Measurements from ENCODE around the gene MPDZ. TPM values are rescaled to one million over a fixed set of nuclear protein-coding genes. Genes with fewer than 3 reads are reported as not detected.

The MPDZ gene
- total and polyA plus RNA-seq, 8 donors: 6.4 to 54.3 (median 13.7) TPM

- Histone ChIP-seq H3K36me3 (no peaks in the 10 kb centered on the region), H3K4me1 (peaks cover 0 to 37% (median 13%) of the 10 kb centered on the region in 4 donors), H3K27ac (no peak overlapping the region), H3K27me3 (no peaks in the 10 kb centered on the region), H3K9me3 (no peaks in the 10 kb centered on the region), H3K4me3 (no peak overlapping the region)
- intact Hi-C loops (cut with DNase I; ENCODE audit: low total_unique reads): no loop called here
- 54 to 72% (median 55%) methylated on average over 6 of the region's 6 CpGs for WGBS, 5 donors
- TF ChIP-seq, protein P1, sequence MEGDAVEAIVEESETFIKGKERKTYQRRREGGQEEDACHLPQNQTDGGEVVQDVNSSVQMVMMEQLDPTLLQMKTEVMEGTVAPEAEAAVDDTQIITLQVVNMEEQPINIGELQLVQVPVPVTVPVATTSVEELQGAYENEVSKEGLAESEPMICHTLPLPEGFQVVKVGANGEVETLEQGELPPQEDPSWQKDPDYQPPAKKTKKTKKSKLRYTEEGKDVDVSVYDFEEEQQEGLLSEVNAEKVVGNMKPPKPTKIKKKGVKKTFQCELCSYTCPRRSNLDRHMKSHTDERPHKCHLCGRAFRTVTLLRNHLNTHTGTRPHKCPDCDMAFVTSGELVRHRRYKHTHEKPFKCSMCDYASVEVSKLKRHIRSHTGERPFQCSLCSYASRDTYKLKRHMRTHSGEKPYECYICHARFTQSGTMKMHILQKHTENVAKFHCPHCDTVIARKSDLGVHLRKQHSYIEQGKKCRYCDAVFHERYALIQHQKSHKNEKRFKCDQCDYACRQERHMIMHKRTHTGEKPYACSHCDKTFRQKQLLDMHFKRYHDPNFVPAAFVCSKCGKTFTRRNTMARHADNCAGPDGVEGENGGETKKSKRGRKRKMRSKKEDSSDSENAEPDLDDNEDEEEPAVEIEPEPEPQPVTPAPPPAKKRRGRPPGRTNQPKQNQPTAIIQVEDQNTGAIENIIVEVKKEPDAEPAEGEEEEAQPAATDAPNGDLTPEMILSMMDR (IDR thresholded peaks at IDR 0.05): no peak
- TF ChIP-seq POLR2AphosphoS5 (IDR thresholded peaks at IDR 0.05) (no peak), POLR2A (IDR thresholded peaks at IDR 0.05) (no peak), EP300 (IDR thresholded peaks at IDR 0.05) (no peak)
- DNase-seq: no peak
These were observed 9.7 kb downstream of the MPDZ start for GRCh38 chr9:13269589-13270452.

DNA sequence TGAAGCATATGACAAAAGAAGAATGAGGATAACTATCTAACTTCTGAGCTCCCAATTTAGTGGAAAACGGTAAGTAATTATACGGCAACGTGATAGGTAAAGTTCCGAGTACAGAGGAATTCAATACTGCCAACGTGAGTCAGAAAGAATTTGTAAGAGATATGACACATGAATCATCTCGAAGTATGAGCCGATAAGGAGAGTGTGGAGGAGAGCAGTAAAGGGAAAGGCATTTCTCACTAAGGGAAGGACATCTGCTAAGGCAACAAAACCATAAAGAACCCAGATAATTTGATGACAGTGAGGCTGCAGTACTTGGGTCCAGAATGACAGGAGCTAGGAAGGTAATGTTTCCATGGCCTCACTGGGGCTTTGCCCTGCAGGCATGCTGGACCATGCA lies 11.0 kb downstream of the MPDZ start:
- WGBS, 5 donors: 83 to 90% (median 90%) methylated on average over 7 of the region's 7 CpGs
- no peak for TF ChIP-seq POLR2AphosphoS5 (IDR thresholded peaks at IDR 0.05)
- TF ChIP-seq, protein P1 (IDR thresholded peaks at IDR 0.05): no peak
- TF ChIP-seq EP300 (IDR thresholded peaks at IDR 0.05): no peak
- TF ChIP-seq POLR2A (IDR thresholded peaks at IDR 0.05): no peak
- Histone ChIP-seq H3K4me3 (no peak overlapping the region), H3K9me3 (no peaks in the 10 kb centered on the region), H3K27me3 (no peaks in the 10 kb centered on the region), H3K4me1 (peaks cover 0 to 33% (median 14%) of the 10 kb centered on the region in 4 donors), H3K27ac (no peak overlapping the region), H3K36me3 (no peaks in the 10 kb centered on the region)
- no peak for DNase-seq
- intact Hi-C loops (cut with DNase I; ENCODE audit: low total_unique reads): no loop called here

DNA sequence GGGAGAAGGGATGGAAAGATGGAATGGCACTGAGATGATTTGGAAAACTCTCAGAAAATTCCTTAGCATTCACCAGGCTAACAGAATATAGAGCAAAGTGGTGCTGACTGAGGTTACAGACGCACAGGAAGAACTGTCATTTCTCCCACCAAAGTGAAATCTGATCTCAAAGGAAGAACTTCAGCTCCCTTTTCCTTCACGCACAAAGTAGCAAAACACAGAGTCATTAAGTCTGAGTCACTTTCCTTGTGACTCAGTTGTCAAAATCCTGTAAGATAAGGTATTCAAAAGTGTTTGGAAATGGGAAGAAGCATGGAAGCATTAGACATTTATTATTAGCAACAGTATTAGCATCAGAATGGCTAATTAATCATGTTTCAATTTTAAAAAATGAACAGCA lies 11.7 kb downstream of the MPDZ start:
- peaks cover 0 to 33% (median 14%) of the 10 kb centered on the region in 4 donors for H3K4me1 ChIP-seq
- H3K36me3 ChIP-seq: no peaks in the 10 kb centered on the region
- H3K9me3 ChIP-seq: no peaks in the 10 kb centered on the region
- peak overlapping the region in 1 of 5 donors; percentile 13 for H3K27ac ChIP-seq
- H3K27me3 ChIP-seq: no peaks in the 10 kb centered on the region
- 47 to 74% (median 53%) methylated on average over 2 of the region's 2 CpGs for WGBS, 5 donors
- DNase-seq: no peak
- TF ChIP-seq, protein P1 (IDR thresholded peaks at IDR 0.05): no peak
- TF ChIP-seq EP300 (IDR thresholded peaks at IDR 0.05): no peak
- TF ChIP-seq POLR2AphosphoS5 (IDR thresholded peaks at IDR 0.05): peak in 1 of 3 donors; percentile 47
- no peak for TF ChIP-seq POLR2A (IDR thresholded peaks at IDR 0.05)
- H3K4me3 ChIP-seq: no peak overlapping the region
- intact Hi-C loops (cut with DNase I; ENCODE audit: low total_unique reads): no loop called here

DNA sequence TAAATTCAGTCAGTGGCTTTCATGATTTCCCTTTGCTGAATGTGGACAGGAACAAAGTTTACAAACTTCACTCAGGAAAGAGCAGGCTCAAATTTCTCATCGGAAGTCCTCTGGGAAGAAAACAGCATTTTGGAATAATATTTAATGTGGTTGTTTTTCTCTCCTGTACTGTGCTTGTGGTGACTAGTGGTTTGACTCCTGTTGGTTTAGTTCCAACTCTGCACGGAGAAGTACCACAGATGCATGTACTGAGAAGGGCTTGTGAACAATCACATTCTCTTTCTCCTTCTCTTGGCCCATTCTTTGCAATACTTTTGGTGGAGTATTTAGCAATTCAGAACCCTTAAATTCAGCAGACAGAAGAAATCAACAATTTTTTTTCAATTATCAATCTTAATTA lies 13.3 kb downstream of the MPDZ start:
- Histone ChIP-seq H3K27ac (peak overlapping the region in 2 of 5 donors; percentile 5 to 25), H3K9me3 (no peaks in the 10 kb centered on the region), H3K27me3 (no peaks in the 10 kb centered on the region), H3K4me1 (peaks cover 0 to 33% (median 14%) of the 10 kb centered on the region in 4 donors), H3K36me3 (no peaks in the 10 kb centered on the region), H3K4me3 (no peak overlapping the region)
- WGBS, 5 donors: 34 to 63% (median 54%) methylated on average over 2 of the region's 2 CpGs
- TF ChIP-seq, protein P1 (IDR thresholded peaks at IDR 0.05): no peak
- no peak for TF ChIP-seq EP300 (IDR thresholded peaks at IDR 0.05)
- TF ChIP-seq POLR2A (IDR thresholded peaks at IDR 0.05): no peak
- no peak for TF ChIP-seq POLR2AphosphoS5 (IDR thresholded peaks at IDR 0.05)
- no peak for DNase-seq
- intact Hi-C loops (cut with DNase I; ENCODE audit: low total_unique reads): no loop called here

All from stomach (tissue), 9 donors.